Neutrophil (primary cell): ENCODE results near the gene ABCB6.
A peak's percentile ranks its signal among the peaks of the same experiment; 100 is the strongest.

ENCODE experiments used
- H3K27ac ChIP-seq: fragments of 200-600 bp; sonication (generic); 2 replicates; pipeline ENCODE4 v1.5.1; 2016; ENCODE audit warnings: mild to moderate bottlenecking, moderate library complexity
- H3K27me3 ChIP-seq: fragments of 200-600 bp; sonication (generic); 2 replicates; pipeline ENCODE4 v1.6.0; 2016; ENCODE audit warnings: mild to moderate bottlenecking
- H3K36me3 ChIP-seq: fragments of 200-600 bp; sonication (generic); 2 replicates; pipeline ENCODE4 v1.5.1; 2017
- H3K4me1 ChIP-seq, 2 experiments: fragments of 200-600 bp in 1 of 2; sonication (generic) in 1 of 2; 1 replicate in 1 of 2; 2 replicates in 1 of 2; pipeline versions ENCODE4 v1.5.1 to v1.6.1; 2013 to 2016; ENCODE audit warnings: low read depth in 1 of 2, low read length in 1 of 2, mild to moderate bottlenecking in 1 of 2, moderate library complexity in 1 of 2; ENCODE audit not compliant: control insufficient read depth in 1 of 2, insufficient read depth in 1 of 2
- H3K4me3 ChIP-seq, 2 experiments: fragments of 200-600 bp in 1 of 2; sonication (generic) in 1 of 2; 1 replicate in 1 of 2; 2 replicates in 1 of 2; pipeline ENCODE4 v1.5.1; 2013 to 2016; ENCODE audit warnings: low read depth in 1 of 2, low read length in 1 of 2, mild to moderate bottlenecking in 1 of 2, moderate library complexity in 1 of 2
- H3K9me3 ChIP-seq: fragments of 200-600 bp; sonication (generic); 2 replicates; pipeline ENCODE4 v1.5.1; 2016
- CTCF ChIP-seq: fragments of 200-600 bp; sonication (generic); IDR thresholded peaks from 2 replicates; pipeline ENCODE4 v1.5.1; 2016; ENCODE audit warnings: antibody characterized with exemption

ABCB6 gene

DNA sequence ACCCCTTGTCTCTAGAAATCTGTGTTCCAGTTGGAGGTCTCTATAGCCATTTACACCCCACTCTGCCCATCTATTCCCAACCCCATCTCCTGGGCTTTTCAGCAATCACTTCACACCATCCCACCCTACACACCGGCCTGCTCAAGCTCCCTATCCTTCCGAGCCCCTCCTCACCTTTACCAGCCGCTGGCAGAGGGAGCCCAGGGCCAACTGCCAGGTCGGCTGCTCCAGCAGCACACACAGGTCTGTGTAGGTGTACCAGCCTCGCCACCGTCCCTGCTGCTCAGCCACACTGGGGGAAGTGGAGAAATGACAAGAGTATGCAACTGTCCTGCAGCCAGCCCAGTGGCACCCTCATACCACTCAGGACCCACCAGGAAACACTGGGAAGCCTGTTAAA is 45.6 kb downstream of the ABCB6 start:
- H3K27ac ChIP-seq, result no peak overlapping the region
- peaks cover 36% of the 10 kb centered on the region for H3K36me3 ChIP-seq
- no peaks in the 10 kb centered on the region for H3K9me3 ChIP-seq
- TF ChIP-seq CTCF, result no peak
- H3K27me3 ChIP-seq, result no peaks in the 10 kb centered on the region
- H3K4me3 ChIP-seq, result no peak overlapping the region
- peaks cover 18 to 29% of the 10 kb centered on the region in 2 experiments for H3K4me1 ChIP-seq

GRCh38 chr2:219172231-219173154 is 46.3 kb downstream of the ABCB6 start:
- Histone ChIP-seq H3K36me3 (peaks cover 36% of the 10 kb centered on the region), H3K27ac (peak overlapping the region; percentile 59), H3K4me3 (no peak overlapping the region), H3K4me1 (peaks cover 18 to 27% of the 10 kb centered on the region in 2 experiments), H3K9me3 (no peaks in the 10 kb centered on the region), H3K27me3 (no peaks in the 10 kb centered on the region)
- TF ChIP-seq CTCF, result no peak

GRCh38 chr2:219171231-219171651 is 47.5 kb downstream of the ABCB6 start:
- Histone ChIP-seq H3K4me3 (no peak overlapping the region), H3K27ac (peak overlapping the region; percentile 59)

GRCh38 chr2:219169930-219170654 is 48.7 kb downstream of the ABCB6 start, which contains the start of gene SLC23A3:
SLC23A3 (minus strand) TSS chr2:219170029; CDS start chr2:219169984, 45 bp downstream.
- no peak for TF ChIP-seq CTCF
- no peak within 1 kb of the TSS for H3K27ac ChIP-seq
- H3K36me3 ChIP-seq, result peaks cover 32% of the 10 kb centered on the region
- no peak within 1 kb of the TSS for H3K4me3 ChIP-seq
- H3K9me3 ChIP-seq, result no peaks in the 10 kb centered on the region
- no peaks in the 10 kb centered on the region for H3K27me3 ChIP-seq
- H3K4me1 ChIP-seq, result peaks cover 0 to 9% of the 10 kb centered on the region in 2 experiments

More at GRCh38 chr2:219171231-219171651, 47.5 kb downstream of the ABCB6 start:
- no peaks in the 10 kb centered on the region for H3K9me3 ChIP-seq
- peaks cover 36% of the 10 kb centered on the region for H3K36me3 ChIP-seq
- peak; percentile 67 for TF ChIP-seq CTCF
- no peaks in the 10 kb centered on the region for H3K27me3 ChIP-seq
- H3K4me1 ChIP-seq, result peaks cover 9 to 20% of the 10 kb centered on the region in 2 experiments

DNA sequence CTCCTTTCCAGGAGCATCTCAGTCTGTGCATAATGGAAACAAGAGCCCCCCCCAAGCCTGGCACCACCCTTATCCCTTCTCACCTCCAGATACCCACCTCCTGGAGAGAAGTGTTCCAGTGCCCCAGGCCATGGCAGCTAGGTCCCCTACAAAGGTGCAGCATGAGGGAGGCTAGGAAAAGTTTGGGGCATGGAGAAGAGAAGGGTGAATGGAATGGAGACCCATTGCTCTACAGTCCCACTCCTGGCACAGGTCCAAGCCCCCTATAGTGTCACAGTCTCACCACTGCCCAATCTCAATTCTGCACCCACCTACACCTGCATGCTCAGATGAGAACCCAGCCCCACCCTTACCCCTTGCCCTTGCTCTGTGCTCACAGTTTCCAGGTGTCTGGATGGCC is 49.8 kb downstream of the ABCB6 start:
- no peak for TF ChIP-seq CTCF

More for the DNA sequence above, 49.8 kb downstream of the ABCB6 start:
- no peak overlapping the region for H3K4me3 ChIP-seq
- H3K27ac ChIP-seq, result no peak overlapping the region
- no peaks in the 10 kb centered on the region for H3K27me3 ChIP-seq
- H3K9me3 ChIP-seq, result no peaks in the 10 kb centered on the region
- peaks cover 20% of the 10 kb centered on the region for H3K36me3 ChIP-seq
- H3K4me1 ChIP-seq, result no peaks in the 10 kb centered on the region
